Osteocyte (in vitro differentiated cells): ENCODE results near the gene CTNNA1. TPM values are rescaled to one million over a fixed set of nuclear protein-coding genes. Genes with fewer than 3 reads are reported as not detected.
"Not testable (repeated sequence)": the region's sequence is repeated elsewhere in the genome, so short reads cannot be mapped to it uniquely, and the experiment has no call there.

Source experiments
- DNase-seq: peaks from one replicate; pipeline ENCODE4 v3.0.0; 2021; ENCODE audit warnings: mixed read lengths; ENCODE audit not compliant: unreplicated experiment; ENCODE audit errors: extremely low spot score
- H3K27ac Mint-ChIP-seq: one replicate; pipeline ENCODE4 v1.8.0; 2021; ENCODE audit warnings: mild to moderate bottlenecking, mixed read lengths; ENCODE audit not compliant: unreplicated experiment
- H3K27me3 Mint-ChIP-seq: one replicate; pipeline ENCODE4 v1.8.0; 2021; ENCODE audit warnings: mixed read lengths; ENCODE audit not compliant: unreplicated experiment
- H3K36me3 Mint-ChIP-seq: one replicate; pipeline ENCODE4 v1.8.0; 2021; ENCODE audit warnings: mixed read lengths; ENCODE audit not compliant: unreplicated experiment
- H3K4me1 Mint-ChIP-seq: one replicate; pipeline ENCODE4 v1.8.0; 2021; ENCODE audit warnings: mixed read lengths; ENCODE audit not compliant: unreplicated experiment
- H3K4me3 Mint-ChIP-seq: one replicate; pipeline ENCODE4 v1.8.0; 2021; ENCODE audit warnings: mild to moderate bottlenecking, moderate library complexity, mixed read lengths; ENCODE audit not compliant: unreplicated experiment
- H3K9me3 Mint-ChIP-seq: one replicate; pipeline ENCODE4 v1.8.0; 2021; ENCODE audit warnings: mixed read lengths; ENCODE audit not compliant: unreplicated experiment
- CTCF ChIP-seq: fragments of 200-600 bp; sonication (generic); IDR thresholded peaks from 2 replicates; pipeline ENCODE4 v1.5.0; 2021; ENCODE audit warnings: antibody characterized with exemption, mild to moderate bottlenecking, moderate library complexity
- total RNA-seq: library from RNA; stranded (reverse); gene quantifications from 2 replicates; pipeline ENCODE4 v1.2.1, GENCODE V29; 2021

The CTNNA1 gene
- total RNA-seq, 1 donor from 2014 or later = 375 TPM

GRCh38 chr5:138763037-138763778 lies 10.0 kb downstream of the CTNNA1 start:
- Mint-ChIP-seq H3K9me3 (no peaks in the 10 kb centered on the region), H3K27me3 (no peaks in the 10 kb centered on the region), H3K36me3 (peaks cover 31% of the 10 kb centered on the region), H3K4me3 (peak overlapping the region; percentile 32), H3K27ac (peak overlapping the region; percentile 47), H3K4me1 (peaks cover 58% of the 10 kb centered on the region)
- DNase-seq = no peak
- TF ChIP-seq CTCF = no peak

DNA sequence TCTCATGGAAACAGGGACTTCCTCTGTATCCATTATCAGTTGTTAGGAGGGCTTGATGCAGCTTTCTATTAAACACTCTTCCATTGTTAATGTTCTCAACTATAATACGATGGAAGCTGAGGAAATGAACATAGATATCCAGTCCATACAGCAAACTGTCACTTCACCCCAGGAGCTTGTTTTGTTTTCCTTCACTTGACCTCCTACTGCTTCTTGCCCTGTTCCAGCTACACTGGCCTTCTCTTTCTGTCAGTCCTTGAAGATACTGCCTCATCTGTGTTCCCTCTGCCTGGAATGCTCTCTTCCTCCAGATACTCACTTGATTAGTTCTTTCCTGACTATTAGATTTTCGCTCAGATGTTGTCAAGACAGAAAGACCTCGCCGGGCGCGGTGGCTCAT lies 17.1 kb downstream of the CTNNA1 start:
- no peak overlapping the region for H3K4me3 Mint-ChIP-seq
- no peaks in the 10 kb centered on the region for H3K36me3 Mint-ChIP-seq
- DNase-seq = no peak
- H3K4me1 Mint-ChIP-seq = peaks cover 61% of the 10 kb centered on the region
- TF ChIP-seq CTCF = no peak
- no peaks in the 10 kb centered on the region for H3K9me3 Mint-ChIP-seq
- peak overlapping the region; percentile 19 for H3K27ac Mint-ChIP-seq
- no peaks in the 10 kb centered on the region for H3K27me3 Mint-ChIP-seq

GRCh38 chr5:138770977-138771376 lies 17.8 kb downstream of the CTNNA1 start:
- Mint-ChIP-seq H3K27ac (peak overlapping the region; percentile 19), H3K36me3 (no peaks in the 10 kb centered on the region), H3K27me3 (no peaks in the 10 kb centered on the region), H3K4me3 (no peak overlapping the region), H3K4me1 (peaks cover 58% of the 10 kb centered on the region), H3K9me3 (no peaks in the 10 kb centered on the region)
- no peak for DNase-seq
- no peak for TF ChIP-seq CTCF

- Mint-ChIP-seq H3K4me1 (peaks cover 40% of the 10 kb centered on the region), H3K9me3 (no peaks in the 10 kb centered on the region), H3K36me3 (peaks cover under 1% of the 10 kb centered on the region), H3K27ac (no peak overlapping the region), H3K27me3 (no peaks in the 10 kb centered on the region), H3K4me3 (no peak overlapping the region)
- no peak for TF ChIP-seq CTCF
- DNase-seq = no peak
These were observed 19.9 kb downstream of the CTNNA1 start for GRCh38 chr5:138772986-138773594.

GRCh38 chr5:138773624-138774023 lies 20.4 kb downstream of the CTNNA1 start:
- DNase-seq, H3K27me3 Mint-ChIP-seq, H3K9me3 Mint-ChIP-seq, H3K36me3 Mint-ChIP-seq, H3K27ac Mint-ChIP-seq, H3K4me3 Mint-ChIP-seq: not testable (repeated sequence)
- H3K4me1 Mint-ChIP-seq = peaks cover 42% of the 10 kb centered on the region
